Retinal pigment epithelial cell (primary cell): ENCODE measurements around the gene OGG1.

Experiments
- DNase-seq: peaks from one replicate; pipeline ENCODE4 v3.0.0-alpha.2; 2010; ENCODE audit warnings: low read depth
- H3K4me3 ChIP-seq: 2 replicates; pipeline ENCODE4 v1.5.1; 2011; ENCODE audit warnings: mild to moderate bottlenecking, low read length, control low read depth, moderate library complexity
- CTCF ChIP-seq: conservative IDR thresholded peaks from 2 replicates; pipeline ENCODE4 v1.5.1; 2011; ENCODE audit warnings: low read depth, low read length, control low read depth, inconsistent platforms

The OGG1 gene

GRCh38 chr3:9800529-9800928 is 50.8 kb downstream of the OGG1 start:
- no peak for DNase-seq
- no peak overlapping the region for H3K4me3 ChIP-seq

GRCh38 chr3:9803494-9803893 is 53.7 kb downstream of the OGG1 start:
- no peak for DNase-seq
- no peak for TF ChIP-seq CTCF
- no peak overlapping the region for H3K4me3 ChIP-seq

More at GRCh38 chr3:9800529-9800928, 50.8 kb downstream of the OGG1 start:
- peak; percentile 38 for TF ChIP-seq CTCF

GRCh38 chr3:9804996-9805395 is 55.2 kb downstream of the OGG1 start:
- H3K4me3 ChIP-seq: no peak overlapping the region
- no peak for TF ChIP-seq CTCF
- no peak for DNase-seq

- TF ChIP-seq CTCF: no peak
- H3K4me3 ChIP-seq: no peak overlapping the region
- no peak for DNase-seq
These were observed 56.4 kb downstream of the OGG1 start for GRCh38 chr3:9806137-9806536.
